Activated T-helper 9 cell treated with anti-CD3 and anti-CD28 coated beads, Interleukin-2, amount 50 U/mL, for 16 hours (primary cell): ENCODE data around the gene LPCAT1.

ENCODE experiments used
- DNase-seq: peaks from one replicate; pipeline ENCODE4 v3.0.0-alpha.2; 2020; ENCODE audit warnings: low read depth

LPCAT1 gene

GRCh38 chr5:1444361-1445189, 79.2 kb downstream of the LPCAT1 start:
- no peak for DNase-seq

GRCh38 chr5:1443991-1444360, 79.8 kb downstream of the LPCAT1 start:
- DNase-seq: no peak

GRCh38 chr5:1443171-1443570, 80.6 kb downstream of the LPCAT1 start:
- no peak for DNase-seq

- DNase-seq: no peak
Measured at GRCh38 chr5:1442222-1443145, 81.3 kb downstream of the LPCAT1 start.

- no peak for DNase-seq
Measured at GRCh38 chr5:1441166-1441865, 82.4 kb downstream of the LPCAT1 start.

GRCh38 chr5:1440098-1440493, 83.7 kb downstream of the LPCAT1 start:
- no peak for DNase-seq

GRCh38 chr5:1439388-1440097, 84.2 kb downstream of the LPCAT1 start:
- DNase-seq: no peak

GRCh38 chr5:1438871-1439270, 84.9 kb downstream of the LPCAT1 start:
- no peak for DNase-seq

GRCh38 chr5:1437876-1438559, 85.7 kb downstream of the LPCAT1 start:
- DNase-seq: no peak

- no peak for DNase-seq
Measured at GRCh38 chr5:1437226-1437829, 86.4 kb downstream of the LPCAT1 start.

GRCh38 chr5:1436681-1437080, 87.1 kb downstream of the LPCAT1 start:
- no peak for DNase-seq

- no peak for DNase-seq
Measured at GRCh38 chr5:1436036-1436435, 87.7 kb downstream of the LPCAT1 start.

GRCh38 chr5:1435369-1435768, 88.4 kb downstream of the LPCAT1 start:
- DNase-seq: no peak

- no peak for DNase-seq
Measured at GRCh38 chr5:1432296-1432695, 91.5 kb downstream of the LPCAT1 start.

GRCh38 chr5:1431896-1432295, 91.9 kb downstream of the LPCAT1 start:
- DNase-seq: no peak

GRCh38 chr5:1431021-1431811, 92.5 kb downstream of the LPCAT1 start:
- DNase-seq: no peak

- no peak for DNase-seq
Measured at GRCh38 chr5:1430121-1430795, 93.5 kb downstream of the LPCAT1 start.

- DNase-seq: no peak
Measured at GRCh38 chr5:1429496-1429895, 94.3 kb downstream of the LPCAT1 start.

GRCh38 chr5:1429066-1429465, 94.7 kb downstream of the LPCAT1 start:
- DNase-seq: no peak
